ENCODE measurements around the gene CDCA8.

DNA sequence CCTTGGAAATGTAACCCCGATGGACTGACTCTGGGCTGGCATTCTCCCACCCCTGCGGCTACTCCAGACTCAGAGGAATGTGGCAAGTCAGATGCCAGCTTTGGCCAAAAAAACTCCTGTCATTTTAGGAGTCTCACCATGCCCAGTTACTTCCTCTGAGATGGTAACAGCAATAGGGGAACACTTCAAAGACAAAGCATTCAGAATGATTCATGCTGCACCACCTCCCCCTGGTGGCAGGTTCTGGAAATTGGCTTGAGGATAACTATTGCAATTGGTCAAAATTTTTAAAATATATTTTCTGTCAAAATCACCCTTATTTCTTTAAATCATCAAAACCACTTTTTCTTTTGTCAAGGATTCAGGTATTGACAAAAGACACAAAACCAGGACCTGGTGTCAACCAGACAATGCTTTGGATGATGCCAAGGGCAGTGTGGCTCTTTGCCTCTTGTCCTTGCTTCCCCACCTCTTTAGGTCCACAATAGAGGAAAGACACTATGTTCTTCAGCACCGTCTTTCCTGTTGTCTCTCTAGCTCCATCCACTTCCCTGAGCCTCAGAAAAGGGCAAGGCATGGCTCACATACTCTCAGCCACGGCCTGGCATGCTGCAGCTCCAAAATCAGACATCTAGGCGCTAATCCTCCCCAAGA is 9.9 kb upstream of the CDCA8 start:
- TF ChIP-seq, protein P1, sequence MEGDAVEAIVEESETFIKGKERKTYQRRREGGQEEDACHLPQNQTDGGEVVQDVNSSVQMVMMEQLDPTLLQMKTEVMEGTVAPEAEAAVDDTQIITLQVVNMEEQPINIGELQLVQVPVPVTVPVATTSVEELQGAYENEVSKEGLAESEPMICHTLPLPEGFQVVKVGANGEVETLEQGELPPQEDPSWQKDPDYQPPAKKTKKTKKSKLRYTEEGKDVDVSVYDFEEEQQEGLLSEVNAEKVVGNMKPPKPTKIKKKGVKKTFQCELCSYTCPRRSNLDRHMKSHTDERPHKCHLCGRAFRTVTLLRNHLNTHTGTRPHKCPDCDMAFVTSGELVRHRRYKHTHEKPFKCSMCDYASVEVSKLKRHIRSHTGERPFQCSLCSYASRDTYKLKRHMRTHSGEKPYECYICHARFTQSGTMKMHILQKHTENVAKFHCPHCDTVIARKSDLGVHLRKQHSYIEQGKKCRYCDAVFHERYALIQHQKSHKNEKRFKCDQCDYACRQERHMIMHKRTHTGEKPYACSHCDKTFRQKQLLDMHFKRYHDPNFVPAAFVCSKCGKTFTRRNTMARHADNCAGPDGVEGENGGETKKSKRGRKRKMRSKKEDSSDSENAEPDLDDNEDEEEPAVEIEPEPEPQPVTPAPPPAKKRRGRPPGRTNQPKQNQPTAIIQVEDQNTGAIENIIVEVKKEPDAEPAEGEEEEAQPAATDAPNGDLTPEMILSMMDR (IDR thresholded peaks at IDR 0.05; ENCODE audit: extremely low read depth in 1 of 2, insufficient read depth in 1 of 2, low read depth in 1 of 2, low read length in 2 of 2), result peak; percentile 73 to 81
- no peak for TF ChIP-seq POLR2A (IDR thresholded peaks at IDR 0.05; ENCODE audit: low read depth, low read length)
- no peak for TF ChIP-seq EZH2 (IDR thresholded peaks at IDR 0.05; ENCODE audit: borderline replicate concordance, low read depth, low read length, severe bottlenecking)

Measured in endothelial cell of umbilical vein (primary cell).